ENCODE data around the gene RAMP3. TPM values are rescaled to one million over a fixed set of nuclear protein-coding genes. Genes with fewer than 3 reads are reported as not detected.

RAMP3 gene
- total RNA-seq, 2 experiments from 2014 or later: not detected

DNA sequence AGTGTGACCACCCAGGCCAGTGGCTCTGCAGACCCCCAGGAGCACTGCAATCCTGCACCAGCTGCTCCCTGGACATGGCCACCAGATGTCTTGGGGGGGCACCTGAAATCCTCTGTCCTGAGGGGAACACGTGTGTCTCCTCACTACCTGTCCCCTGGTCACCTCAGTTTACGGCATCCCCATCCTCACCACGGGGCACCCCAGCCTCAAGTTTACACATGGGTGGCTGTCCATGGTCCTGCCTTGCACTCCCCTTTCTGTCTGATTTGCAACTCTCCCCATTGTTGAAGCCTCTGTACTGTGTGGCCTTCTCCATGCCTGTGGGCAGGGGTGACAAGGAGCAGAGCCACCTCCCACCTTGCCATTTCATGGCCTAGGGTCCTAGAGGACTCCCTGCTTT lies 67.2 kb downstream of the RAMP3 start:
- intact Hi-C loops (cut with micrococcal nuclease): no loop called here
- no peak overlapping the region for H3K4me3 Mint-ChIP-seq
- no peaks in the 10 kb centered on the region for H3K4me1 Mint-ChIP-seq (ENCODE audit: low read depth)
- DNase-seq: peak; percentile 23
- H3K9me3 Mint-ChIP-seq: no peaks in the 10 kb centered on the region
- ChIA-PET POLR2A (no interaction called here), CTCF (no interaction called here)
- peaks cover 23% of the 10 kb centered on the region for H3K27me3 Mint-ChIP-seq
- H3K36me3 Mint-ChIP-seq: no peaks in the 10 kb centered on the region
- no peak overlapping the region for H3K27ac Mint-ChIP-seq

DNA sequence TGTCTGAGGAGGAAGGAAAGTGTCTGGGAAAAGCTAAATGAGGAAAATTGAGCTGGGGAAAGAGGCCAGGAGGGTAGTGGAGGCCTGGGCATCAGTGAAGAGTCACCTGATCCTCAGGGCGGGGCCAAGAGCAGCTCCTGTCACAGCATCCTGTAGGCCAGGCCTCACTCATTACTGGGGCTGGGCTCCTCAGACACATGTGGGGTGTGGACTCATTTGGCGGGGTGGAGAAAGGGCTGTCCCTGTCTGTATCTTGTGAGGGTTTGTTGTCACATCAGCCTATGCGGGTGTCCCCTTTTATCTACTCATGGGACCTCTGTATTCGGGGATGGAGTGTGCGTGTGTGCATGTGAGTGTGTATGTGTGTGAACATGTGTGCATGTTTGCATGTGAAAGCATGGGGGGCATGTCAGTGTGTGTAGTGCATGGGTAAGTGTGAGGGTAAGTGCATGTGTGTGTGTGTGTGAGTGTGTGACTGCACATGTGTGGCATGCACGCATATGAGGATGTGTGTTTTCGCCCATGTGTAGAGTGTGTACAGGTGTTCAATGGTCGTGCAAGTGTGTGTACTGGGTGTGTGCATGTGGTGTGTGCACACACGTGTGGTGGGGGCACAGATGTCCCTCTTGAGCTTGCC lies 67.8 kb downstream of the RAMP3 start:
- CTCF ChIA-PET: no interaction called here
- Mint-ChIP-seq H3K9me3 (no peaks in the 10 kb centered on the region), H3K4me3 (no peak overlapping the region), H3K4me1 (ENCODE audit: low read depth) (peaks cover 3% of the 10 kb centered on the region), H3K27me3 (peaks cover 20% of the 10 kb centered on the region), H3K27ac (no peak overlapping the region), H3K36me3 (no peaks in the 10 kb centered on the region)
- intact Hi-C loops (cut with micrococcal nuclease): no loop called here
- POLR2A ChIA-PET: no interaction called here
- no peak for DNase-seq

DNA sequence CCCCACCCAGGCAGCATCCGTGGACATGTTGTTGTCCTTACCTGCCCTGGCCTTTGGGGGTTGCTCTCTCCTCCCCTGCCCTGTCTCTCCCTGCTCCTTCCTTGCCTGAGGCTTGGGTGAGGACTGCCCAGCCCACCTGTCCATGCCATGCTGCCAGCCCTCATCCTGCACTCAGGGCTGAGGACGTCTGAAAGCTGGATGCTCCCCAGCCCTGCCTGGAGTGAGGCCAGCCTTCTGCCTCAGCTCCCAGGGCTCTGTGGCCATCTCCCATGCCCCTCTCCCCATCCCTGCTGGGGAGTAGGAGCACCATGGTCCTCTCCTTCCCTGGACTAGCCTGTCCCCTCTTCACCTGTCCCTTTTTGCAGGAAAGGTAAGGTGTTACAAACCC lies 68.4 kb downstream of the RAMP3 start:
- ChIA-PET POLR2A (no interaction called here), CTCF (no interaction called here)
- Mint-ChIP-seq H3K36me3 (no peaks in the 10 kb centered on the region), H3K27ac (no peak overlapping the region), H3K4me3 (no peak overlapping the region), H3K4me1 (ENCODE audit: low read depth) (peaks cover 3% of the 10 kb centered on the region), H3K9me3 (no peaks in the 10 kb centered on the region), H3K27me3 (peaks cover 20% of the 10 kb centered on the region)
- intact Hi-C loops (cut with micrococcal nuclease): no loop called here
- no peak for DNase-seq

DNA sequence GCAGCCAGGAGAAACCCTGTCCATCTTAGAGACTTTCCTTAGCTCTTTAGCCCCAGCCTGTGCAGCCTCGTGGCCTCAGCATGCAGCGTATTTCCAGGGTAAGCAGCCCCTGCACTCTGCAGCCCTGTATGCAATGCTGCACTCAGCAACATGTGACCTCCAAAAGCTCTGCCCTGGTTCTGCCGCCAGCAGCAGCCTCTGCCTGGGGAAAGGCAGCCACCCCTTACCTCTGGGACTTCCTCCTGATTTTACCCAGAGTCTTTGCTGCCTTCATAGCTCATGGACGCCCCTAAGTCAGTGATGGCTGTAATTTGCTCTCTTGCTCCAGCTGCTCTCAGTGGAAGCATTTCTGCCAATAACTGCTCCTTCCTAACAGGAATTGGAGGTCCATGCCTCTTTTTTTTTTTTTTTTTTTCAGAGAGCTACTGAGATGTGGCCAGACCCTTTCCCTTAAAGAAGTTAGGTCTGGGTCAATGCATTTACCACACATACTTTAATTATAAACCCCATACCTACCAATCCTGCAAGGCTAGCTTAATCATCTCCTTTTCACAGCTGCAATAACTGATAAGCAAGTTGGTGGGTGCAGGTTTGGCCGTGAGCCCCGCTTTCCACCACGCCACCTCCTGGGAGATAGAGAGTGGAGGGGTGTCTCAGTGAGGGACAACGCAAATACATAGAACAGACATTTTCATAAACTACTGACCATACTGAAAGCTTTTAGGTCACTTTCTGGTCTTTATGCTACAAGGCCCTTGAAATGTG lies 71.7 kb downstream of the RAMP3 start:
- CTCF ChIA-PET: no interaction called here
- peaks cover 20% of the 10 kb centered on the region for H3K27me3 Mint-ChIP-seq
- H3K9me3 Mint-ChIP-seq: no peaks in the 10 kb centered on the region
- H3K36me3 Mint-ChIP-seq: no peaks in the 10 kb centered on the region
- intact Hi-C loops (cut with micrococcal nuclease): no loop called here
- no peak overlapping the region for H3K27ac Mint-ChIP-seq
- no peak for DNase-seq
- H3K4me1 Mint-ChIP-seq (ENCODE audit: low read depth): peaks cover 3% of the 10 kb centered on the region
- no peak overlapping the region for H3K4me3 Mint-ChIP-seq
- POLR2A ChIA-PET: no interaction called here

DNA sequence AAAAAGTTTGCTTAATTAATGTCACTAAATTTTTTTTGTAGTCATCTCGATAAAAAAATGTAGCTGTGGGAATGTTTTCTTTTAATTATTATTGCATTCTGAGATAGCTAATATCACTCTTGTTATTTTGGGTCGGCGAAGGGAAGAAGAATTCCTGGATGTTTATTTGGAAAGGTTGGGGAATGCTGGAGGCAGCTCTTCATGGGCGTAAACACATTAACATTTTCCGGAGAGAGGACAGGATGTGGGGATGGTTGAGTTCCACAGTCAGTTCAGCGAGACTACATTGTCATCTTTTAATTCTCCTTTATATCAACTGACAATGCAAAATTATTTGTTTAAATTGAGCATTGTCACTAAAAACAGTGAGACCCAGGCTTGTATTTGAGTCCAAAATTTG lies 72.5 kb downstream of the RAMP3 start:
- H3K27me3 Mint-ChIP-seq: peaks cover 22% of the 10 kb centered on the region
- DNase-seq: no peak
- POLR2A ChIA-PET: no interaction called here
- H3K36me3 Mint-ChIP-seq: no peaks in the 10 kb centered on the region
- no peaks in the 10 kb centered on the region for H3K9me3 Mint-ChIP-seq
- intact Hi-C loops (cut with micrococcal nuclease): no loop called here
- CTCF ChIA-PET: no interaction called here
- H3K27ac Mint-ChIP-seq: no peak overlapping the region
- H3K4me1 Mint-ChIP-seq (ENCODE audit: low read depth): peaks cover 3% of the 10 kb centered on the region
- no peak overlapping the region for H3K4me3 Mint-ChIP-seq

GRCh38 chr7:45230611-45231165 lies 73.1 kb downstream of the RAMP3 start:
- DNase-seq: no peak
- CTCF ChIA-PET: no interaction called here
- H3K4me3 Mint-ChIP-seq: no peak overlapping the region
- intact Hi-C loops (cut with micrococcal nuclease): no loop called here
- POLR2A ChIA-PET: no interaction called here
- no peak overlapping the region for H3K27ac Mint-ChIP-seq
- no peaks in the 10 kb centered on the region for H3K36me3 Mint-ChIP-seq
- no peaks in the 10 kb centered on the region for H3K9me3 Mint-ChIP-seq
- H3K4me1 Mint-ChIP-seq (ENCODE audit: low read depth): peaks cover 3% of the 10 kb centered on the region
- peaks cover 20% of the 10 kb centered on the region for H3K27me3 Mint-ChIP-seq

DNA sequence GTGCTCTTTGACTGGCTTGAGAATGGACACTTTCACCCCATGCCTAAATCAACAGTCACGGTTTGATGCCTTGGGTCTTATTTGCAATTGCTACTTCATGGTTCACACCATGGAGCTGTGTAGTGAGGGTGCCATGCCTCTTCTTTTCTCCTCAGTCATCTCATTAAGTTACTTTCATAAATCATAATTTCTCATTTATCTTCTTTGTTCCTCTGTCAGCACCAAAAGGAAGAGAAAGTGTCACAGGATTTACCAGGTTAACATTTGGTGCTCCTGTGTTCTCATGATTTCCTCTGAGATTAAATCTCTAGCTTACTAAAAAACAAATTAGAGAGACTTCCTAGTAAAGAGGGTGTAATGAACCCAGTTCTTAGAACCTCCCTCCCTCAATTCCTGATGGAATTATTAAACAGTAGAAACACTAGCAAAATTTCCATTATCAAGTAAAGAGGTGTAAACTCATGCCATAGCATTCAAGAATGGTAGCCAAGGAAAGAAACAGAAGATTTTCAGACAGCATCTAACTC lies 75.7 kb downstream of the RAMP3 start:
- Mint-ChIP-seq H3K36me3 (no peaks in the 10 kb centered on the region), H3K27me3 (peaks cover 20% of the 10 kb centered on the region), H3K4me3 (no peak overlapping the region), H3K4me1 (ENCODE audit: low read depth) (peaks cover 3% of the 10 kb centered on the region), H3K9me3 (no peaks in the 10 kb centered on the region), H3K27ac (no peak overlapping the region)
- ChIA-PET POLR2A (interaction anchor here (0.6 kb wide), 1 partner anchor 18 kb away, joined by 3 read pairs; no protein-coding TSS in a partner anchor), CTCF (no interaction called here)
- DNase-seq: no peak
- intact Hi-C loops (cut with micrococcal nuclease): no loop called here

Other genes starting within 250 kb of the RAMP3 start
- 100 to 1,000 TPM; 429 to 436 TPM for gene MYO1G, start 178.8 kb upstream of the RAMP3 start, total RNA-seq
- 10 to 100 TPM; 85.2 to 89.6 TPM for gene CCM2, start 157.6 kb upstream of the RAMP3 start, total RNA-seq
- gene NACAD, start 68.8 kb upstream of the RAMP3 start, total RNA-seq: under 1 TPM; 0.10 to 0.21 TPM
- 100 to 1,000 TPM; 135 to 137 TPM for gene TBRG4, start 46.1 kb upstream of the RAMP3 start, total RNA-seq

Data from activated CD4-positive, alpha-beta memory T cell treated with anti-CD3 and anti-CD28 coated beads for 36 hours (primary cell).